COLO829 (cell line): ENCODE measurements around the gene SLC24A4.
"Not testable (repeated sequence)": the region's sequence is repeated elsewhere in the genome, so short reads cannot be mapped to it uniquely, and the experiment has no call there.

Experiments used
- DNase-seq: peaks from one replicate; pipeline ENCODE4 v3.0.0; 2012; ENCODE audit warnings: low spot score

Gene SLC24A4

DNA sequence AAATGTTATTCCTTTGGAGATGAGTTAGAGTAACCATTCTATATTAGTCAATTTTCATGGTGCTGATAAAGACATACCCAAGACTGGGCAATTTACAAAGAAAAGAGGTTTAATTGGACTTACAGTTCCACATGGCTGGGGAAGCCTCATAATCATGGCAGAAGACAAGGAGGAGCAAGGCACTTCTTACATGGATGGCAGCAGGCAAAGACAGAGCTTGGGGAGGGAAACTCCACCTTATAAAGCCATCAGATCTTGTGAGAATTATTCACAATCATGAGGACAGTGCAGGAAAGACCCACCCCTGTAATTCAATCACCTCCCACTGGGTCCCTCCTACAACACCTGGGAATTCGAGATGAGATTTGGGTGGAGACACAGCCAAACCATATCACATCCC, 79.5 kb downstream of the SLC24A4 start:
- DNase-seq: not testable (repeated sequence)

DNA sequence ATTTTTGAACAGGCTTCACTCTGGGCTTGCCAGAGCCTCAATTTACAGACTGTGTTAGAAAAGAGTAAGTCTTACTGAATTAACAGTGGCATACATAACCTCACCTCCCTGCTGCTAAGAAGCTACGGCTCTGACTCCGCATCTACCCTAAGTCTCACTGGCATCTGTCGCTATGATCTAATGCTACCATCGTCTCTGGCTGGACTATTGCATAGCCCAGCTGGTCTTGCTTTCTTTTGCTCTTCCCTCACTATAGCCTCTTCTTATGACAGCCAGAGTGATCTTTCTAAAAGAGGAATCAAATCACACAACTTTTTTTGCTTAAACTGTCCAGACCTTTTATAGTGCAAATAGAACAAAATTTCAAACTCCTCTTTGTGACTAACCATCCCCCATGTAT, 81.1 kb downstream of the SLC24A4 start:
- no peak for DNase-seq

DNA sequence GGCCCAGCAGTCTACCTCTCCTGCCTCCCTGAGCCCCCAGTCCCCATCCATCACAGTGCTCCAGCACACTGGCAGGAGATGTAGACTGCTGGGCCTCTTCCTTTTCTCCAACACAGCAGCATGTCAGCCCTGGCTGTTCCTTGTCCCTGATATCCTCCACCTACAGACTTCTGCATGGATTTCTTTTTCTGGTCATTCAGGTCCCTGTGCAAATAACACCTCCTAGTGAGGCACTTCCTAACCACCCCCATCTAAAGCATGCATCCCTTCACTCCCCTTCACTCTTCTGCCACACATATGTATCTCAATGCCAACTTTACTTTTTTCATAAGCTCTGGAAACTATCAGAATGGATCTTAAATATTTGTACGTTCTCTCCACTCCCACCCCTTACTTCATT, 81.5 kb downstream of the SLC24A4 start:
- DNase-seq: no peak

DNA sequence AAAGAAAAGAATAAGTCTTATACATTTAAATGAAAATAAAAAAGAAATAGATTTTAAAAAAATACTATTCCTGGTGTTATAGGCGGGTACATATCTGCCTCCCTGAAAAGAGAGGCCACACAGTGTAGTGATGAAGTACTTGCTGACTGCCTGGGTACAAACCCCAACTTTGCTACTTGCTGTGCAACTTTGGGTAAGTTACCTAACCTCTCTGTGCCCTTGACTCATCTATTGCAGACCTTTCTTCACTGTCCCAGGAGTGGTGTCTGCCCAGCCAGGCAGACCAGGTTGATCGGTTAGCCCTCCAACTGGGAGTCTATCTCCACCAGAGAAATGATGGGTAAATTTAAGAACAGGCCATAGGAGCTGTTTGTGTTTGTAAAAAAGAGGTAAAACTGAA, 82.0 kb downstream of the SLC24A4 start:
- DNase-seq: no peak

DNA sequence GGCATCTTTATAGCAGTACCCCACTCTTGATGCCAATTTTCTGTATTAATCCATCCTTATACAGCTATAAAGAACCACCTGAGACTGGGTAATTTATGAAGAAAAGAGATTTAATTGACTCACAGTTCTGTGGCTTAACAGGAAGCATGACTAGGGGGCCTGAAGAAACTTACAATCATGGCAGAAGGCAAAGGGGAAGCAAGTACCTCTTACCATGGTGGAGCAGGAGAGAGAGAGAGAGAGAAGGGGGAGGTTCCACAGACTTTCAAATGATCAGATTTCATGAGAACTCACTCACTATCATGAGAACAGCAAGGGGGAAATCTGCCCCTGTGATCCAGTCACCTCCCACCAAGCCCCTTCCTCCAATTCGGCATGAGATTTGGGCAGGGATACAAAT, 84.4 kb downstream of the SLC24A4 start:
- DNase-seq: no peak

DNA sequence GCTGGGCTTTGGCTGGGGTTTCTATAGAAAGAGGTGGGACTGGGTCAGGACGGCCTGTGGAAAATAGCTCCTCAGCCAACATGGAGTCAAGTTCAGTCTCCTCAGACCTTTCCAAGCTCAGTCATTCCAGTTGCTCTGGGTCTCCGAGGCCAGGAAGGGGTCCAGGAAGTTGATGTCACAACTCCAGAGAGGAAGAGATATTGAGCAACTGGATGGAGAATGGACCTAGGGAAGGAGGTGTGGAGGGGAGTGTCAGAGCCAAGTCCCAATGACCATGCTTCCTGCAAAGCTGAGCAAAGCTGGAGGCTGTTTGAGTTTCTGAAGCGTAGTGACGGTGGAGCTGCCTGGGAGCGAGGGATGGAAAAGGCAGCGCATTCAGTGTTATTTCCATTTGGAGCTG, 86.1 kb downstream of the SLC24A4 start:
- no peak for DNase-seq

DNA sequence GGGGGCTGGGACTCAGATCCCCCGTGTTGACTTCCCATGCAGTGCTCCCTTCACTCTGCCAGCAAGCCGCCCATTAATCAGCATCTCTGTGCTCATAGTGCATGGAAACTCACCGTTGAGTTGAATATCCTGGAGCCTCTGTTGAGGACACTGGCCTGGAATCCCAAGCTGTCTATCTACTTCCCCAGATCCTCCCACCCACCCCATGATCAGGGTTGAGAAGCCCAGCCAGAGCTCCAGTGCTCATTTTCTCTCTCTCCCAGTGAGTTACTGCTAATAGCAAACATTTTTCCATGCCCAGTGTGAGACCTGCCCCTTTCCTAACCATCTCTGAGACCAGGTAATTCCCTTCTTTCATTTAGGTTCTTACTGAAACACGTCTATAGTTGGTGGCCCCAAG, 88.2 kb downstream of the SLC24A4 start:
- no peak for DNase-seq

DNA sequence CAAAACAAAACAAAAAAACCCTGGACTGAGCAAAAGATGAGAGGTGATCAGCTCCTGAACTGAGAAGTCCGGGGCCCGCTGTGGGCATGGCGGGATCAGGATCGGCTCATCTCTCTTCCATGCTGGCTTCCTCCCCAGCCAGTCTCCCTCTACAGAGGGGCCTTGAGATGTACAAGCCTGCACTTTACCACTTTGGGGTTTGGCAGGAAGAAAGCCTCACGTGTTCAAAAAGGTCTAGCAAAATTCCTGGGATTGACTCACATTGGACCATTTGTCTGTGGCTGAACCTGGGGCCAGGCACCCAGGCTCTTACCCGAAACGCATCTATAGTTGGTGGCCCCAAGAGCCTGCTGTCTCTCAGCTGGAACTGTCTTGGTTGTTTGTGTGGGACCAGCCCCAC, 89.0 kb downstream of the SLC24A4 start:
- no peak for DNase-seq

DNA sequence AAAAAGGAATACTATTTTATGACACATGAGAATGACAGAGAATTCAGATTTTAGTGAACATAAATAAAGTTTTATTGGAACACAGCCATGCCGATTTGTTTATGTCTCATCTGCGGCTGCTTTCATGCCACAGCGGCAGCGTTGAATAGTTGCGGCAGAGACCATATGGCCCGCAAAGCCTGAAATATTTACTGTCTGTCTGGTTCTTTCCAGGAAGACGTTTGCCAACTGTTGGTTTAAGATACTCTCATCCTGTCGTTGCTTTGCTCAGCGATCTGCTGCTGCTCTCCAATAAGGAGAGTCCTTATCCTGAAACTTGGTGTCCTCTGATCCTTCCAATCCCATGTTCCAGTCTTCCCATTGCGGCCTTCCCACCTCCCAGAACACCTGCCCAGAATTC, 89.9 kb downstream of the SLC24A4 start:
- no peak for DNase-seq

DNA sequence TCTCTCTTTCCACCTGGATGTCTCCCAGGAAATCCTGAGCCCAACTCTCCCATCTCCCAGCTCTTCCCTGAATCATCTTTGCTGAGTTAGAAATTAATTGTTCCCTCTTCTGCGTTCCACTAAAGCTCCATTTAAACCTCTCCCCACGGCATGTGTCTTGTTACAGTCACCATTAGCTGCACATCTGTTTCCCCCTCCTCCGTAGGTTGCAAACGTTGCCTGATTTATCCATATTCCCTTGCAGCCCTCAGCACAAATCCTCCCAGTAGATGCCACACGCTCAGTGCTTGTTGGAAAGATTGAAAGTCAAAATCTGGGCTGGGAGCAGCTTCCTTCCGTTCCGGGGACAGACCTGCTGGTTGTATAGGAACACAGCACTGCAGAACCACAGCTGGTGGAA, 90.4 kb downstream of the SLC24A4 start:
- no peak for DNase-seq

DNA sequence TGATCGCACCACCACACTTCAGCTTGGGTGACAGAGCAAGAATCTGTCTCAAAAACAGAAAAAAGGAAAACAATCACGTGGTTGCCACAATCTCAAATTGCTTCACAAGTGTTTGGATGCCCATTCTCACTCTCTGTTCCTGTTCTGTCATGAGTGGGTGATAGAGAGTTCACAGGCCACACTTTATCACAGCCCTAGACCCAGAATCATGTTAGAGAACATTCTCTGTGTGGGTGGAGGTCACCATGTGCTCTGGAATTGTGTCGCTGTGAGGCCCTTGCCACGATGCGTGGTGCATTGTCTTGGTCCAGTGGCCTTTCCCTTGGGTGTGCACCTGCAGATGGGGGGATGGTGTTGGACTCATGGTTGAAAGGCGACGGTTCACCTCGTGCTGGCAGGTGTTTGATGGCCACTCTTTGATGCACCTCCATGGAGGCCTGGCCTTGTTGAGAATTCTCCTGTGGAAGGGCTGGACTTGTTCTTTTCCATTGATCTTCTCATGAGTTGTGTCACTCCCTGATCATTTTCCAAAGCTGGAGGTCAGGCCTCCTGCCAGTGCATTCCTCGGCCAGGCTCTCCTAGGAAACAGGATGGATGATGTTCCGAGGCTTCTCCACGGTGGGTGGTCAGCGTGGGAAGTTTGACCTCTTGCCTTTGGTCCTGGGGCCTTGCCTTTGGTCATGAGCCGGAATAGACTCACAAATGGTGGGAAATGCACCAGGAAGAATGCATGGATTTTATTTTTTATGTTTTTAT, 91.9 kb downstream of the SLC24A4 start:
- no peak for DNase-seq

DNA sequence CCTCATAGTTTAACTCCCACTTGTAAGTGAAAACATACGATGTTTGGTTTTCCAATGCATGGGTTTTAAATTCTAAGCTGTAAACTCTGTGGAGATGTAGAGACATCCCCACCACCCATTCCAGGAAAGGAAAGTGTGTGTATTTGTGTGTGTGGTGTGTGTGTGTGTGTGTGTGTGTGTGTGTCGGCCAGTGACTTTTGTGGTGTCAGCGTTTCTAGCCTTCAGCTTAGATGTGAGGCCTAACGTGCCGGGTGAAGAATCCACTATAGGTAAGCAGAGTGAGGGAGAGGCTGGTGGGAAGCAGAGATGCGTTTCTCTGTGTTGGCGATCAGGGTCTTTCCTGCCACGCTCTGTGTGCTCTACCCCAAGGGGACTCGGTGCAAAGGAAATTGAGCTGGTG, 93.0 kb downstream of the SLC24A4 start:
- no peak for DNase-seq

DNA sequence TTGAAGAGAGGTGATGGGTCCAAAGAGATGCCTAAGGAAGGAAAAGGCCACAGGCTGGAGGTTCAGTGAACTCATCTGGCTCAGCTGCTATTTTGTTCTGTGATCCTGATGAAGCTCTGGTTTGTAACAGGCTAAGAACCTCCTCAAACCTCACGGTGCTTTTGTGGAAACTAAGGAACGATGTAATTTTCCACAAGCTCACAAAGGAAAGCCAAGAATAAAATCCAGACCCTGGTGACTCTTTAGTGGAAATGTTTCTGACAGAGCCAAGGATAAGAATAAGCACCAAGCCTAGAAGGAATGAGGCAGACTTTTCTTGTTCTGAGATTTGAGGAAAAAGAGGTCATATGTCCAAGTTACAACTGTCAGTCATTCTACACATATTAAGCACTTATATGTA, 93.6 kb downstream of the SLC24A4 start:
- DNase-seq: no peak

DNA sequence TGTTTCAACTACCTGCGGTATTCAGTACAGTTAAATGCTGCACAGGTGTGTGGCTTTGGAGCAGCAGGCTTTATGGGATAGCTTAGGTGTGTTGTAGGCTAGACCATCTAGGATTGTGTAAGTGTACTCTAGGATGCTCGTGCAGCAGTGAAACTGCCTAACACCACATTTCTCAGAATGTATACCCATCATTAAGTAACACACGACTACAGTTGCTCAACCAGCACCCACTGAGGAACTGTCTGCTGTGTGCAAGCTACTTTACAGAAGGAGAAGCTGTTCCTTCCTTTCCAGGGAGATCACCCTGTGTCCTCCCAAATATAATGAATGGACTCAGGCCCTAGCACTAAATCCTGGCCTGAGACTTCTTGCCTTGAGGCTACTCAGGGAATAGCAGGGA, 94.8 kb downstream of the SLC24A4 start:
- no peak for DNase-seq

DNA sequence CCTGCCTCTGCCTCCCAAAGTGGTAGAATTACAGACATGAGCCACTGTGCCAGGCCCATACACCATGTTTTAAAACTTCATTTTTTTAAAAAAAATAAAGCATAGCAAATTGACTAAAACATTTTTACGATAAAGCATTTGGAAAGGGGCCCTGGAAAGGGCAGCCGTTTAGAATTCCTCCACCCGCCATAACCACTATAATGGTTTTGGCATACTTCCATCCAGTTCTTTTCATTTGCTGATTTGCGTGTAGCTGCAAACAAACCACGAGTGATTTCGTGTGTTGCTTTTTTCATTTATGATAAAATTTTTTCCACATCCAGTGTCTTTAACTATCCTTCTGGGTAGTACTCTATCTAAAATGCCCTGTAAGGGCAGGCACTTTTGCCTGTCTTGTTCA, 98.8 kb downstream of the SLC24A4 start:
- DNase-seq: no peak

DNA sequence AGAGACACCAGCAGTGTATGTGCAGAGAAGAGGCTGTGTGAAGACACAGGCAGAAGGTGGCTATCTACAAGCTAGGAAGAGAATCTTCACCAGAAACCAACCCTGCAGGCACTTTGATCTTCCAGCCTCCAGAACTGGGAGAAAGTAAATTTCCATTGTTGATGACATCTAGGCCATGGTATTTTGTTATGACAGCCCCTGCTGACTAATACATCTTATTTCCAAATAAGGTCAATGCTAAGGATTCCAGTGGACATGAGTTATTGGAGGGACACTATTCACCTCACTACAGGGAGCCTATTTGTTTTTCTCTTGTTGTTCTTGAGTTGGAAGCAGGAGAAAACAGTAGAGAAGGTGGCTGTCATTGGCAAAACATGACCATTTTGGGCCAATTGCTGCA, 102.1 kb downstream of the SLC24A4 start:
- no peak for DNase-seq

DNA sequence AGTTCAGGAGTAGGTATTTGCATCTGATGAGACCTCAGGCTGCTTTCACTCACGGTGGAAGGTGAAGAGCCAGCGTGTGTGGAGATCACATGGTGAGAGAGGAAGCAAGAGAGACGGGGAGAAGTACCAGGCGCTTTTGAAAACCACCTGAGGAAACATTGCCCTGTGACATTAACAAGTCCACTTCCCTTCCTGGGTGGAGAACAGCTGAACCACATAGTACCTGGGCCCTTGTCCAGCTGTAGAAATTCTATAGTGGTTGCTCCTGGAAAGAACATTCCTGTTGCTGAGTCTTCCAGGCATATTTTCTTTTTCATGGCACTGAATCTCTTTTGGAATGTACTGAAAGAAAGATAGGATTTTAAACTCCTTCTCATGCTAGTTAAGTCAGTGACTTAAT, 103.3 kb downstream of the SLC24A4 start:
- no peak for DNase-seq

DNA sequence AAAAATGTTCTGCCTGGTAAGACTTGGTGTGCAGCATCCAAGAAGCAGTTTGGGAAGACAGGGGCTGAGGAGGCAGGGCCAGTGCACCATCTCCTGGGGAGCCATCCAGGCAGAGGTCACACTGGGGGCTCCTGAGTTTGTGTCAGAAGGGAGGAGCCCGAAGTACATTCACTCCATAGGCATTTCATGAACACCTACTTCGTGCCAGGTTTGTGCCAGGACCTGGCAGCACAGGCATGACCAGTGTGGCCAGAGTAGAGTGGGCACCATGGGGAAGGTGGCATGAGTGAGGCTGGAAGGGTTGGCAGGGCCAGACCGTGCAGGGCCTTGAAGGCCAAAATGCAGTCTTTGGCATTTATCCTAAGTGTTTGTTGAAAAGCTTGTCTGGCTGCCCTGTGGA, 104.1 kb downstream of the SLC24A4 start:
- DNase-seq: no peak

DNA sequence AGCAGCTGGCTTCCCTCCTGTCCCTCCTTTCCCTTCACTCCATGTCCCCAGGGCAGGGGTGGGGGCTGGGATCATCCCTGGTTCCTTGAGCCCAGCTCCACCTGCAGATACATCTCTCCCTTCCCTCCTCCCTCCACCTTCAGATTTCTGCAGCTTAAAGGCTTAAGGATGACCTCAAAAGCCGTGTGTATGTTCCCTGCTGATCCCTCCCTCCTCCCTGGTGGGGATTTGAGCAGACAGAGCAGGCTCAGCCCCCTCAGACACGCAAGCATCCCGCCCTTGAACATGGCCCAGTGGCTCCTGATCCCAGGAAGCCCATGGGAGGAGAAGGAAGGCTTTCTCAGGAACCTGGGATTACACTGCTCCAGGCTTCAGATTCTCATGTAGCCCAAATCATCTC, 107.7 kb downstream of the SLC24A4 start:
- DNase-seq: no peak

DNA sequence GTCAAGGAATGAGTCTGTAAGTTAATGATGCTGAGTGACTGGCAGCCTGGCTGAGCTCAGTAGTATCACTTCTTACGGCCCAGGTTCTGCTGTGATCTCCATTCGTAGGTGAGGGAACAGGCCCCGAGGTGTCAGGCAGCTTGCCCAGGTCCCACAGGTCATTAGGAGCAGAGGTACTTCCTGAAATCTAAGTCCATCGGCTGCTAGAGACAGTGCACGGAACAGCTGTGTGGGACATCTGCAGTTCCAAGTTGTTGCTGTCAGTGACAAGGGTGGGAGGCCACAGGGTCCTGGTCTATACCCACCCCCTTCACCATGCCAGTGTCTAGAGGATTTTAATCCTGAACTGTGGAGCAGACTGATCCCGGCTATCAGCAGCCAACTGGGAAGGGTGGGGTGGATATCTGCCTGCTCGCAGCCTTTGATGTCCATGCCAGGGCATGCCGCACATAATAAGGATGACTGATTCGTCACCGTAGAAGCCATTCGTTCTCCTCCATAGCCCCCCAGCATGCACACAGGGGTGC, 108.3 kb downstream of the SLC24A4 start:
- DNase-seq: no peak

DNA sequence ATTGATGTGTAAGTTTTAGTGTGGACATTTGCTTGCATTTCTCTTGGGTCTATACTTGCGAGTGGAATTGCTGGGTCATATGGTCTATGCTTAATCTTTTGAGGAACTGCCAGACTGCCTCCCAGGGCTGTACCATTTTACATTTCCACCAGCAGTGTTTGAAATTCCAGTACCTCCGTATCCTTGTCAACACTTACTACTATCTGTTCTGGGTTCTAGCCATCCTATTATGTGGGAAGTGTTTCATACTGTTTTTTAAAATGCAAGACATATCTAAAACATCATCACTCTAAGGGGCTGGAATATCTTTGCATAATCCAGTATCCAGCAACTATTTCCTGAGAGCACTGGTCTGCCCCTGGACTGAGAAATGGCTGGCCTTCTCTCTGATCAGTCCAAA, 110.4 kb downstream of the SLC24A4 start:
- DNase-seq: no peak

DNA sequence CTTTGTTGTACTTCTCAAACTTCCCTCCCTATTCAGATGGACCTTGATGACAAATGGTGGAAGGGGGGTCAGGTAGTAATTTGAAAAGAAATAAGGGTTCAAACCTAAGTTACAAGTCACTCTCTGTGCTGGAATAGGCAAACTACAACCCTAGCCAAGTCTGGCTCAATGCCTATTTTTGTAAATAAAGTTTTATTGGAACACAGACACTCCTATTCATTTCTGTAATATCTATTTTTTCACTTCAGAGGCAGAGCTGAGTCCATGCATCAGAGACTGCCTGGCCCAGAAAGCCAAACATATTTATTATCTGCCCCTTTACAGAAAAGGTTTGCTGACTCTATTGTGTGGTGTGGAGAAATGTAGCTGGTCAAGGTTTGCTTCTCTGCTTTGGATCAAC, 112.2 kb downstream of the SLC24A4 start:
- no peak for DNase-seq

DNA sequence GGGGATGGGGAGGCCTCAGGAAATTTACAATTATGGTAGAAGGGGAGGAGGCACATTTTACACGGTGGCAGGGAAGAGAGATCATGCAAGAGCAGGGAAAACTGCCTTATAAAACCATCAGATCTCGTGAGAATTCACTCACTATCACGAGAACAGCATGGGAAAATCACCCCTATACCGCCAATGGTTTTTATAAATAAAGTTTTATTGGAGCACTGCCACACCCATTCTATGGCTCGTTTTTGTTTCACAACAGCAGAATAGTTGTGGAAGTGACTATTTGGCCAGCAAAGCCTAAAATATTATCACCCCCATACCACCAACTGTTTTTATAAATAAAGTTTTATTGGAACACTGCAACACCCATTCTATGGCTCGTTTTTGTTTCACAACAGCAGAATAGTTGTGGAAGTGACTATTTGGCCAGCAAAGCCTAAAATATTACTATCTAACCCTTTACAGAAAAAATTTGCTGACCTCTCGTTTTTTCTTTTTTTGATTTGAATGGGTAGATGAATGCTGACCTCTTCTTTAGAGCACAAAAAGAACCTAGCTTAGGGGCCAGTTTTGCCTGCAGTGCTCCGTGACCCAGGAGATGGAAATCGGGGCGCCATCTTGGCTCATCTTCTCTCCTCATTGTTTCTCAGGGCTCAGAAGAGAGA, 113.3 kb downstream of the SLC24A4 start:
- DNase-seq: no peak

DNA sequence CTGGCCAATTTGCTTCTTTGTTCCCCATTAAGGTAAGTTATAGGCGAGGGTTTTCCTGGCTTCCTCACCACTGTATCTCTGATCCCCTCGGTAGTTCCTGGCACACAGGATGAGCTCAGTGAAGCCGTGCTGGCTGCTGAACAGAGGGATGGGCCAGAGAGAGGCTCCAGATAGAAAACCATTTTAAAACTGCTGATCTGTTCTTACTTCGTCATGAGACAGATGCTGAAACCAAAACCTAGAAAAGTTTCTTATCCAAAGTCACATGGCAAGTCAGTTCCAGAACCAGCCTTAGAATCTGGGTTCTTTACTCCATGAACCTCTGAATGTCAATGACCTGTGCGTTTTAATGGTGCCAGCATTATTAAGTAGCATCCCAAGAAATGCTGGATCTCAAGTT, 114.3 kb downstream of the SLC24A4 start:
- no peak for DNase-seq
